SK-N-SH (cell line): ENCODE measurements around the gene PARP12. TPM values are rescaled to one million over a fixed set of nuclear protein-coding genes. Genes with fewer than 3 reads are reported as not detected.

Source experiments
- CTCF ChIA-PET: fragments of 300-600, 350-600 bp; formaldehyde crosslinking; extraction: SDS; loops from one replicate; lab custom pipeline; 2021; lab: Yijun Ruan, JAX
- POLR2A ChIA-PET: fragments of 350-600 bp; sonication (Branson Sonifier 250); formaldehyde crosslinking; extraction: SDS; loops from one replicate; lab custom pipeline; 2020; ENCODE audit warnings: antibody characterized with exemption, inconsistent platforms; lab: Yijun Ruan, JAX
- DNase-seq: peaks from one replicate; pipeline ENCODE4 v3.0.0; 2012
- H2AFZ ChIP-seq: fragments of 200-600 bp; sonication (generic); 2 replicates; pipeline ENCODE4 v1.8.1; 2016; ENCODE audit warnings: antibody characterized with exemption, mild to moderate bottlenecking, low read depth
- H3F3A ChIP-seq: fragments of 200-600 bp; sonication (generic); replicated peaks from 2 replicates; pipeline ENCODE3; 2016; ENCODE audit warnings: antibody characterized with exemption, mild to moderate bottlenecking; ENCODE audit not compliant: insufficient read depth
- H3K27ac ChIP-seq, 2 experiments: fragments of 200-500 bp in 1 of 2; fragments of 200-600 bp in 1 of 2; sonication (Bioruptor generic) in 1 of 2; sonication (generic), shearing (Covaris generic) in 1 of 2; 2 replicates each; pipeline versions ENCODE4 v1.5.1 to v1.6.1; 2014 to 2016; ENCODE audit warnings: low read depth in 2 of 2, inconsistent platforms in 1 of 2, low read length in 1 of 2, mild to moderate bottlenecking in 1 of 2, mixed read lengths in 1 of 2
- H3K27me3 ChIP-seq: fragments of 200-600 bp; sonication (generic), shearing (Covaris generic); 2 replicates; pipeline ENCODE4 v1.6.1; 2016; ENCODE audit warnings: mixed run types; ENCODE audit not compliant: insufficient read depth
- H3K36me3 ChIP-seq, 2 experiments: fragments of 200-500 bp in 1 of 2; fragments of 200-600 bp in 1 of 2; sonication (Bioruptor generic) in 1 of 2; sonication (generic) in 1 of 2; replicated peaks in 1 of 2; 2 replicates each; pipeline versions ENCODE3 to v1.5.1; 2014 to 2016; ENCODE audit warnings: low read length in 1 of 2, mild to moderate bottlenecking in 1 of 2; ENCODE audit not compliant: insufficient read depth in 2 of 2, control insufficient read depth in 1 of 2
- H3K4me1 ChIP-seq, 2 experiments: fragments of 200-500 bp in 1 of 2; fragments of 200-600 bp in 1 of 2; sonication (Bioruptor generic) in 1 of 2; sonication (generic), shearing (Covaris generic) in 1 of 2; 2 replicates each; pipeline versions ENCODE4 v1.5.1 to v1.6.1; 2014 to 2016; ENCODE audit warnings: low read depth in 1 of 2, low read length in 1 of 2, mixed run types in 1 of 2; ENCODE audit not compliant: insufficient read depth in 2 of 2, control insufficient read depth in 1 of 2
- H3K4me2 ChIP-seq: fragments of 200-600 bp; sonication (generic), shearing (Covaris generic); 2 replicates; pipeline ENCODE4 v1.6.1; 2017; ENCODE audit warnings: mixed run types
- H3K4me3 ChIP-seq, 2 experiments: fragments of 200-500 bp in 1 of 2; fragments of 200-600 bp in 1 of 2; sonication (Bioruptor generic) in 1 of 2; sonication (generic), shearing (Covaris generic) in 1 of 2; 2 replicates each; pipeline versions ENCODE4 v1.5.1 to v1.8.1; 2014 to 2016; ENCODE audit warnings: low read depth in 2 of 2, inconsistent platforms in 1 of 2, low read length in 1 of 2, mild to moderate bottlenecking in 1 of 2, mixed read lengths in 1 of 2, moderate library complexity in 1 of 2
- H3K79me2 ChIP-seq: fragments of 200-600 bp; sonication (generic); 2 replicates; pipeline ENCODE4 v1.8.1; 2017; ENCODE audit warnings: mild to moderate bottlenecking; ENCODE audit not compliant: insufficient read depth
- H3K9ac ChIP-seq: fragments of 200-600 bp; sonication (generic); 2 replicates; pipeline ENCODE4 v1.6.1; 2017; ENCODE audit warnings: mixed run types
- H3K9me2 ChIP-seq: fragments of 200-600 bp; sonication (generic); 2 replicates; pipeline ENCODE4 v1.6.1; 2017; ENCODE audit warnings: mixed run types
- H3K9me3 ChIP-seq: fragments of 200-600 bp; sonication (generic); 2 replicates; pipeline ENCODE4 v1.6.1; 2017; ENCODE audit warnings: mixed run types, mild to moderate bottlenecking, moderate library complexity
- H4K20me1 ChIP-seq: fragments of 200-600 bp; sonication (generic); 2 replicates; pipeline ENCODE4 v1.6.1; 2017; ENCODE audit warnings: mild to moderate bottlenecking, mixed run types; ENCODE audit not compliant: insufficient read depth
- ELF1 ChIP-seq: IDR thresholded peaks from 2 replicates; pipeline ENCODE4 v1.4.0; 2012
- FOXJ3 ChIP-seq: sonication (generic); formaldehyde crosslinking; IDR thresholded peaks from 2 replicates; pipeline ENCODE4 v1.5.1; 2020; ENCODE audit warnings: mild to moderate bottlenecking, missing genetic modification reagents
- IRF3 ChIP-seq: fragments of 150-350 bp; IDR thresholded peaks from 2 replicates; pipeline ENCODE4 v1.6.1; 2016; ENCODE audit warnings: mild to moderate bottlenecking, low read depth, low read length
- MEF2A ChIP-seq: IDR thresholded peaks from 2 replicates; pipeline ENCODE4 v1.4.0; 2012; ENCODE audit warnings: low read depth, borderline replicate concordance
- NFIC ChIP-seq: IDR thresholded peaks from 2 replicates; pipeline ENCODE4 v1.4.0; 2012; ENCODE audit warnings: borderline replicate concordance
- RAD21 ChIP-seq: IDR thresholded peaks from 2 replicates; pipeline ENCODE4 v1.6.1; 2012; ENCODE audit warnings: mild to moderate bottlenecking, low read length
- TCF12 ChIP-seq: IDR thresholded peaks from 2 replicates; pipeline ENCODE4 v1.4.0; 2012
- USF1 ChIP-seq: IDR thresholded peaks from 2 replicates; pipeline ENCODE4 v1.4.0; 2012; ENCODE audit warnings: low read depth, borderline replicate concordance
- WGBS: methylation state at CpG from one replicate; pipeline ENCODE4 v1.1.6; 2017; ENCODE audit warnings: low lambda C conversion rate; 5-methylcytosine and 5-hydroxymethylcytosine counted together
- polyA plus RNA-seq, 3 experiments: library from polyadenylated mRNA; depleted of rRNA; stranded (reverse); fragments of >200 nt; gene quantifications; 2 replicates each; pipeline ENCODE4 v1.2.3, GENCODE V29; 2012
- TF ChIP-seq, protein P1 (sequence below): IDR thresholded peaks from 2 replicates; pipeline ENCODE4 v1.6.1; 2012; ENCODE audit warnings: mild to moderate bottlenecking, low read depth, low read length, moderate library complexity
- TF ChIP-seq, protein P2 (sequence below): fragments of 200-600 bp; sonication (generic); IDR thresholded peaks from 2 replicates; pipeline ENCODE4 v1.6.1; 2017; ENCODE audit warnings: antibody characterized with exemption, mild to moderate bottlenecking, moderate library complexity

PARP12 gene
- polyA plus RNA-seq, 1 of the 3 experiments (the other 2 are of a cell fraction): 17.7 TPM

GRCh38 chr7:140005754-140006503 is 56.8 kb downstream of the PARP12 start:
- 76% methylated on average over 12 of the region's 13 CpGs for WGBS

GRCh38 chr7:140005341-140005740 is 57.4 kb downstream of the PARP12 start:
- H4K20me1 ChIP-seq: no peaks in the 10 kb centered on the region
- 93% methylated on average over 7 of the region's 7 CpGs for WGBS
- H3K4me3 ChIP-seq: no peak overlapping the region
- no peaks in the 10 kb centered on the region for H3K36me3 ChIP-seq
- H3K27me3 ChIP-seq: no peaks in the 10 kb centered on the region; the same call in 1 of the 2 replicates
- ChIA-PET POLR2A (no interaction called here), CTCF (interaction anchor here (0.8 to 9.8 kb wide), 23 partner anchors 10 to 648 kb away, joined by 3 to 229 read pairs (median 4); no protein-coding TSS in a partner anchor)
- H3K27ac ChIP-seq: no peak overlapping the region
- no peak overlapping the region for H3K4me2 ChIP-seq
- H3K4me1 ChIP-seq: peaks cover 0 to 13% of the 10 kb centered on the region in 2 experiments; a peak in 1 of 4 replicates
- H3K9me3 ChIP-seq: no peaks in the 10 kb centered on the region
- H3K9me2 ChIP-seq: no peaks in the 10 kb centered on the region
- no peak for DNase-seq
- H2AFZ ChIP-seq: no peak overlapping the region
- TF ChIP-seq FOXJ3 (CRISPR knock-in tag) (no peak), USF1 (no peak), NFIC (no peak), TCF12 (no peak), ELF1 (no peak), RAD21 (no peak), MEF2A (no peak)
- TF ChIP-seq, protein P1, sequence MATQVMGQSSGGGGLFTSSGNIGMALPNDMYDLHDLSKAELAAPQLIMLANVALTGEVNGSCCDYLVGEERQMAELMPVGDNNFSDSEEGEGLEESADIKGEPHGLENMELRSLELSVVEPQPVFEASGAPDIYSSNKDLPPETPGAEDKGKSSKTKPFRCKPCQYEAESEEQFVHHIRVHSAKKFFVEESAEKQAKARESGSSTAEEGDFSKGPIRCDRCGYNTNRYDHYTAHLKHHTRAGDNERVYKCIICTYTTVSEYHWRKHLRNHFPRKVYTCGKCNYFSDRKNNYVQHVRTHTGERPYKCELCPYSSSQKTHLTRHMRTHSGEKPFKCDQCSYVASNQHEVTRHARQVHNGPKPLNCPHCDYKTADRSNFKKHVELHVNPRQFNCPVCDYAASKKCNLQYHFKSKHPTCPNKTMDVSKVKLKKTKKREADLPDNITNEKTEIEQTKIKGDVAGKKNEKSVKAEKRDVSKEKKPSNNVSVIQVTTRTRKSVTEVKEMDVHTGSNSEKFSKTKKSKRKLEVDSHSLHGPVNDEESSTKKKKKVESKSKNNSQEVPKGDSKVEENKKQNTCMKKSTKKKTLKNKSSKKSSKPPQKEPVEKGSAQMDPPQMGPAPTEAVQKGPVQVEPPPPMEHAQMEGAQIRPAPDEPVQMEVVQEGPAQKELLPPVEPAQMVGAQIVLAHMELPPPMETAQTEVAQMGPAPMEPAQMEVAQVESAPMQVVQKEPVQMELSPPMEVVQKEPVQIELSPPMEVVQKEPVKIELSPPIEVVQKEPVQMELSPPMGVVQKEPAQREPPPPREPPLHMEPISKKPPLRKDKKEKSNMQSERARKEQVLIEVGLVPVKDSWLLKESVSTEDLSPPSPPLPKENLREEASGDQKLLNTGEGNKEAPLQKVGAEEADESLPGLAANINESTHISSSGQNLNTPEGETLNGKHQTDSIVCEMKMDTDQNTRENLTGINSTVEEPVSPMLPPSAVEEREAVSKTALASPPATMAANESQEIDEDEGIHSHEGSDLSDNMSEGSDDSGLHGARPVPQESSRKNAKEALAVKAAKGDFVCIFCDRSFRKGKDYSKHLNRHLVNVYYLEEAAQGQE: no peak
- no peak overlapping the region for H3K9ac ChIP-seq
- no peaks in the 10 kb centered on the region for H3F3A ChIP-seq
- no peaks in the 10 kb centered on the region for H3K79me2 ChIP-seq

More at GRCh38 chr7:140005754-140006503, 56.8 kb downstream of the PARP12 start:
- no peaks in the 10 kb centered on the region for H3K79me2 ChIP-seq
- no peak overlapping the region for H2AFZ ChIP-seq
- no peak overlapping the region for H3K4me2 ChIP-seq
- TF ChIP-seq, protein P2, sequence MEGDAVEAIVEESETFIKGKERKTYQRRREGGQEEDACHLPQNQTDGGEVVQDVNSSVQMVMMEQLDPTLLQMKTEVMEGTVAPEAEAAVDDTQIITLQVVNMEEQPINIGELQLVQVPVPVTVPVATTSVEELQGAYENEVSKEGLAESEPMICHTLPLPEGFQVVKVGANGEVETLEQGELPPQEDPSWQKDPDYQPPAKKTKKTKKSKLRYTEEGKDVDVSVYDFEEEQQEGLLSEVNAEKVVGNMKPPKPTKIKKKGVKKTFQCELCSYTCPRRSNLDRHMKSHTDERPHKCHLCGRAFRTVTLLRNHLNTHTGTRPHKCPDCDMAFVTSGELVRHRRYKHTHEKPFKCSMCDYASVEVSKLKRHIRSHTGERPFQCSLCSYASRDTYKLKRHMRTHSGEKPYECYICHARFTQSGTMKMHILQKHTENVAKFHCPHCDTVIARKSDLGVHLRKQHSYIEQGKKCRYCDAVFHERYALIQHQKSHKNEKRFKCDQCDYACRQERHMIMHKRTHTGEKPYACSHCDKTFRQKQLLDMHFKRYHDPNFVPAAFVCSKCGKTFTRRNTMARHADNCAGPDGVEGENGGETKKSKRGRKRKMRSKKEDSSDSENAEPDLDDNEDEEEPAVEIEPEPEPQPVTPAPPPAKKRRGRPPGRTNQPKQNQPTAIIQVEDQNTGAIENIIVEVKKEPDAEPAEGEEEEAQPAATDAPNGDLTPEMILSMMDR: peak; percentile 35
- no peak for TF ChIP-seq IRF3
- no peak overlapping the region for H3K4me3 ChIP-seq
- H3K9ac ChIP-seq: no peak overlapping the region
- no peaks in the 10 kb centered on the region; the same call in 1 of the 2 replicates for H3K27me3 ChIP-seq
- CTCF ChIA-PET: interaction anchor here (0.8 to 9.8 kb wide), 24 partner anchors 11 to 648 kb away, joined by 3 to 229 read pairs (median 4); no protein-coding TSS in a partner anchor
- peaks cover 0 to 16% of the 10 kb centered on the region in 2 experiments; a peak in 1 of 4 replicates for H3K4me1 ChIP-seq
- H3K36me3 ChIP-seq: no peaks in the 10 kb centered on the region
- H3K9me3 ChIP-seq: no peaks in the 10 kb centered on the region
- H3K27ac ChIP-seq: no peak overlapping the region
- H3K9me2 ChIP-seq: no peaks in the 10 kb centered on the region
- no peaks in the 10 kb centered on the region for H4K20me1 ChIP-seq
- H3F3A ChIP-seq: no peaks in the 10 kb centered on the region
- no peak for DNase-seq
- POLR2A ChIA-PET: no interaction called here
